AG04449 (cell line): Measurements from ENCODE around the gene RDH14.

ENCODE experiments used
- CTCF ChIA-PET: fragments of 350-600 bp; formaldehyde crosslinking; extraction: SDS; loops from one replicate; lab custom pipeline; 2021; ENCODE audit warnings: antibody characterized with exemption; lab: Yijun Ruan, JAX
- POLR2A ChIA-PET: fragments of 400-600, 350-600 bp; formaldehyde crosslinking; extraction: SDS; loops from one replicate; lab custom pipeline; 2020; ENCODE audit warnings: antibody characterized with exemption, inconsistent platforms; lab: Yijun Ruan, JAX
- DNase-seq: peaks from one replicate; pipeline ENCODE4 v3.0.0-alpha.2; 2010; ENCODE audit warnings: low read depth, low spot score
- H3K4me3 ChIP-seq: 2 replicates; pipeline ENCODE4 v1.5.1; 2011; ENCODE audit warnings: low read depth, mild to moderate bottlenecking, control low read depth, low read length
- CTCF ChIP-seq: IDR thresholded peaks from one replicate; pipeline ENCODE4 v1.5.1; 2011; ENCODE audit warnings: mild to moderate bottlenecking, moderate library complexity, low read length, control low read depth, inconsistent platforms; ENCODE audit not compliant: insufficient read depth; ENCODE audit errors: missing control alignments

RDH14 gene

DNA sequence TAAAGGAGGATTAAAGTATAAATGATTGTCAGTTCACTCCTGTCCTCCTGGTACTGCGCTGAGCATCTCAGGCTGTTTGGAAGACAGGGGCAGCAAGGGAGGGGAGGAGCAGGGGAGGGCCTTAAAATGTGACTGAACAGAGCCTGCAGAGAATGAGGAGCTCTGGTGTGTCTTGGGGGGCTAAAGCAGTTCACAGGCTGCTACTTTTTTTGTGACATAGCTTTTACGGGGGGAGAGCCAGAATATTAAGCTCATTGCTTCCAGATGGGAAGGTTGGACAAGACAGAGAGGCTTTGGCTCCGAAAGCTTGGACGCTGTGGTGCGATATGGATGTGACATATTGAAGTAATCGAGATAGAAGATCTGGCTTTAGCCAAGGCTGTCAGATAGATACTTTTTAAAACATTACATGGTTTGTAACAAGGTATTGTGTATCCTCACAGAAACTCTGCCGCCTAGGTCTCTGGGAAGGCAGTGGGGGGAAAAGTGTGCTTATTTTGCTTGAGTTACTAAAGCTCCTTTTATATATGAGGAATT lies 40.5 kb downstream of the RDH14 start:
- no peak for DNase-seq
- TF ChIP-seq CTCF = no peak
- CTCF ChIA-PET = interaction anchor here (0.6 to 8.4 kb wide), 86 partner anchors 10 to 1342 kb away, joined by 3 to 126 read pairs (median 4); partner anchors contain the start of gene OSR1
- POLR2A ChIA-PET = interaction anchor here (0.6 to 1.6 kb wide), 2 partner anchors 40 to 109 kb away, joined by 3 to 5 read pairs; partner anchors contain the start of gene RDH14
- no peak overlapping the region for H3K4me3 ChIP-seq

- POLR2A ChIA-PET = interaction anchor here (0.6 kb wide), 1 partner anchor 1057 kb away, joined by 3 read pairs; no protein-coding TSS in a partner anchor
- DNase-seq = no peak
- CTCF ChIA-PET = interaction anchor here (0.8 to 8.4 kb wide), 11 partner anchors 8 to 851 kb away, joined by 3 to 126 read pairs (median 12); partner anchors contain the start of gene OSR1
- no peak overlapping the region for H3K4me3 ChIP-seq
- no peak for TF ChIP-seq CTCF
These were observed 42.0 kb downstream of the RDH14 start for GRCh38 chr2:18518116-18519111.

DNA sequence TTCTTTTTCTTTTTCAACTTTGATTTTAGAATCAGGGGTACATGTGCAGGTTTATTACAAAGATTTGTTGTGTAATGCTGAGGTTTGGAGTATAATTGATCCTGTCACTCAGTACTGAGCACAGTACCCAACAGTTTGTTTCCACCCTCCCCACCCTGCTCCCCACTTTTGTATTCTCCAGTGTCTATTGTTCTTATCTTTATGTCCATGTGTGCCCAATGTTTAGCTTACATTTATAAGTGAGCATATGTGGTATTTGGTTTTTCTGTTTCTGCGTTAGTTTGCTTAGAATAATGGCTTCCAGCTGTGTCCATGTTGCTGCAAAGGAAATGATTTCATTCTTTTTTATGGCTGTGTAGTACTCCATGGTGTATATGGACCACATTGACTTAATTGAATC lies 43.1 kb downstream of the RDH14 start:
- ChIA-PET CTCF (interaction anchor here (1.0 to 8.4 kb wide), 9 partner anchors 11 to 1150 kb away, joined by 3 to 126 read pairs (median 6); no protein-coding TSS in a partner anchor), POLR2A (no interaction called here)
- no peak for TF ChIP-seq CTCF
- no peak for DNase-seq
- H3K4me3 ChIP-seq = no peak overlapping the region

DNA sequence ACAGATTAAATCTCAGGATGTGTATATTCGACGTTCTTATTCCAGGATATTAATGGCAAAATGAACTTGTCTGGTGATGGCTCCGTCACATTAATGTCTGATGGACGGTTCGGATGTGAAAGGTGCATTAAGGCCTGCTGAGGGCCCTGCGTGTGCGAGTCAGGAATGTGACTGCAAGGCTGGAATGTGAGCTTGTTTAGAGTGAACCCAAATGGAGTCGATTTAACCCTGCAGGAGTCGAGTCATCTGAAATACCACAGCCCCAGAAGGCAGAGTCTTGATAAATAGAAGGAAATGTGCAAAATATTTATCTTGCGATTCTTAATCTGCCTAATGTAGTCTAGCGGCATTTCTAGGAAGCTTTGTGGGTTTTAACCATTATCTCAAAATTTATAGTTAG lies 44.3 kb downstream of the RDH14 start:
- CTCF ChIA-PET = interaction anchor here (0.6 to 8.4 kb wide), 12 partner anchors 10 to 1152 kb away, joined by 3 to 97 read pairs (median 3); partner anchors contain the start of gene OSR1
- POLR2A ChIA-PET = no interaction called here
- no peak for TF ChIP-seq CTCF

GRCh38 chr2:18514526-18515461 lies 45.7 kb downstream of the RDH14 start:
- TF ChIP-seq CTCF = no peak
- POLR2A ChIA-PET = no interaction called here
- DNase-seq = no peak
- CTCF ChIA-PET = interaction anchor here (0.7 to 8.4 kb wide), 4 partner anchors 15 to 127 kb away, joined by 3 to 97 read pairs (median 8); no protein-coding TSS in a partner anchor
- H3K4me3 ChIP-seq = no peak overlapping the region

More for the DNA sequence above, 44.3 kb downstream of the RDH14 start:
- no peak overlapping the region for H3K4me3 ChIP-seq
- peak; percentile 53 for DNase-seq
